GM23338 (cell line): ENCODE measurements around the gene NDUFB5.
A peak's percentile ranks its signal among the peaks of the same experiment; 100 is the strongest.

Experiments
- CREB1 ChIP-seq: fragments of 250-450 bp; sonication (Bioruptor Pico); IDR thresholded peaks from 2 replicates; pipeline ENCODE4 v1.5.0; 2020; ENCODE audit warnings: low read depth, mild to moderate bottlenecking, moderate library complexity
- EZH2 ChIP-seq: fragments of 200-600 bp; sonication (generic); IDR thresholded peaks from one replicate; pipeline ENCODE4 v1.8.0; 2017; ENCODE audit warnings: antibody characterized with exemption, mild to moderate bottlenecking, low read depth; ENCODE audit not compliant: unreplicated experiment
- EZH2phosphoT487 ChIP-seq: fragments of 200-600 bp; sonication (generic); IDR thresholded peaks from one replicate; pipeline ENCODE4 v1.8.1; 2018; ENCODE audit warnings: antibody characterized with exemption; ENCODE audit not compliant: unreplicated experiment
- JUNB ChIP-seq: IDR thresholded peaks from one replicate; pipeline ENCODE4 v1.6.1; 2016; ENCODE audit warnings: antibody characterized with exemption; ENCODE audit not compliant: unreplicated experiment
- POLR2AphosphoS5 ChIP-seq: IDR thresholded peaks from 2 replicates; pipeline ENCODE4 v1.6.1; 2016; ENCODE audit warnings: antibody characterized with exemption, low read depth
- STAT1 ChIP-seq: IDR thresholded peaks from one replicate; pipeline ENCODE4 v1.6.1; 2016; ENCODE audit warnings: antibody characterized with exemption; ENCODE audit not compliant: unreplicated experiment
- ZNF114 ChIP-seq: fragments of 250-450 bp; sonication (Bioruptor Pico); IDR thresholded peaks from 2 replicates; pipeline ENCODE4 v1.5.0; 2020; ENCODE audit warnings: mild to moderate bottlenecking, moderate library complexity
- TF ChIP-seq, protein P1 (sequence below), 2 experiments: fragments of 200-600 bp in 1 of 2; sonication (generic) in 1 of 2; conservative IDR thresholded peaks; 2 replicates each; pipeline versions ENCODE4 v1.5.1 to v1.6.1; 2016 to 2017; ENCODE audit warnings: antibody characterized with exemption in 2 of 2, low read depth in 2 of 2, mild to moderate bottlenecking in 2 of 2, moderate library complexity in 1 of 2
- TF ChIP-seq, protein P2 (sequence below): IDR thresholded peaks from 2 replicates; pipeline ENCODE4 v1.6.1; 2016; ENCODE audit warnings: antibody characterized with exemption
- TF ChIP-seq, protein P3 (sequence below): IDR thresholded peaks from one replicate; pipeline ENCODE4 v1.6.1; 2018; ENCODE audit warnings: antibody characterized with exemption; ENCODE audit not compliant: unreplicated experiment

DNA sequence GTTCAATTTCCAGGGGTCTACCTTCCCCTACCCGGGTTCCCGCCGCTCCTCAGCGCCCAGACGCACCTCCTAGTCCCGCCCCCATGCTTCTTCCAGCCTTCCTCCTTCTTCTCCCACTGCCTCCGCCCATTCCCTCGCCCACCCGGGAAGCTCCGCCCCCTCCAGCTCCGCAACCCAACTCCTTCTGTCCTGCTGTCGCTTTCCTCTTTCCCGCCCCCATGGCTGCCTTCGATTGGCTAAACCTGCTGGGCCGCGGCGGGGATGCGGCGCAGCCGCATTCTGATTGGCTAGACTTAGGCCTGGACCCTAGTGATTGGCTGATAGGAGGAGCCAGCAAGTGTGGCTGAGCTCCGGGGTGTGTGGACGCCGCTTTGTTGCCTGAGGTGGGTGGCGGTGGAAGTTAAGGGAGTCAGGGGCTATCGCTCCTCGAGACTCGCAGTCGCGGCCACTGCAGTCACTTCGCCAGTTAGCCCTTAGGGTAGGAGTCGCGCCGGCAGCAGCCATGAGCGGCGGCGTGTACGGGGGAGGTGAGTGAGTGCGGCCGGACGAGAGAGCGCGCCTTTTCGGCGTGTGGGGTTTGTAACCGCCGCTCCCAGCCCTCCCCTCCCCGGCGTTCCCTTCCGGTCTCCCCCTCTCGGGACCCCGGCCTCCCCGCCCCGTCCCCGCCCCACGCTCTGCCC is 41.9 kb upstream of the NDUFB5 start, which contains the start of gene ACTL6A:
- TF ChIP-seq EZH2 = no peak
- TF ChIP-seq, protein P1, sequence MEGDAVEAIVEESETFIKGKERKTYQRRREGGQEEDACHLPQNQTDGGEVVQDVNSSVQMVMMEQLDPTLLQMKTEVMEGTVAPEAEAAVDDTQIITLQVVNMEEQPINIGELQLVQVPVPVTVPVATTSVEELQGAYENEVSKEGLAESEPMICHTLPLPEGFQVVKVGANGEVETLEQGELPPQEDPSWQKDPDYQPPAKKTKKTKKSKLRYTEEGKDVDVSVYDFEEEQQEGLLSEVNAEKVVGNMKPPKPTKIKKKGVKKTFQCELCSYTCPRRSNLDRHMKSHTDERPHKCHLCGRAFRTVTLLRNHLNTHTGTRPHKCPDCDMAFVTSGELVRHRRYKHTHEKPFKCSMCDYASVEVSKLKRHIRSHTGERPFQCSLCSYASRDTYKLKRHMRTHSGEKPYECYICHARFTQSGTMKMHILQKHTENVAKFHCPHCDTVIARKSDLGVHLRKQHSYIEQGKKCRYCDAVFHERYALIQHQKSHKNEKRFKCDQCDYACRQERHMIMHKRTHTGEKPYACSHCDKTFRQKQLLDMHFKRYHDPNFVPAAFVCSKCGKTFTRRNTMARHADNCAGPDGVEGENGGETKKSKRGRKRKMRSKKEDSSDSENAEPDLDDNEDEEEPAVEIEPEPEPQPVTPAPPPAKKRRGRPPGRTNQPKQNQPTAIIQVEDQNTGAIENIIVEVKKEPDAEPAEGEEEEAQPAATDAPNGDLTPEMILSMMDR (conservative IDR thresholded peaks at IDR 0.05; ENCODE audit: low read depth in 2 of 2) = no peak
- TF ChIP-seq, protein P2, sequence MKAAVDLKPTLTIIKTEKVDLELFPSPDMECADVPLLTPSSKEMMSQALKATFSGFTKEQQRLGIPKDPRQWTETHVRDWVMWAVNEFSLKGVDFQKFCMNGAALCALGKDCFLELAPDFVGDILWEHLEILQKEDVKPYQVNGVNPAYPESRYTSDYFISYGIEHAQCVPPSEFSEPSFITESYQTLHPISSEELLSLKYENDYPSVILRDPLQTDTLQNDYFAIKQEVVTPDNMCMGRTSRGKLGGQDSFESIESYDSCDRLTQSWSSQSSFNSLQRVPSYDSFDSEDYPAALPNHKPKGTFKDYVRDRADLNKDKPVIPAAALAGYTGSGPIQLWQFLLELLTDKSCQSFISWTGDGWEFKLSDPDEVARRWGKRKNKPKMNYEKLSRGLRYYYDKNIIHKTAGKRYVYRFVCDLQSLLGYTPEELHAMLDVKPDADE = peak; percentile 69
- TF ChIP-seq POLR2AphosphoS5 = peak; percentile 97
- TF ChIP-seq, protein P3, sequence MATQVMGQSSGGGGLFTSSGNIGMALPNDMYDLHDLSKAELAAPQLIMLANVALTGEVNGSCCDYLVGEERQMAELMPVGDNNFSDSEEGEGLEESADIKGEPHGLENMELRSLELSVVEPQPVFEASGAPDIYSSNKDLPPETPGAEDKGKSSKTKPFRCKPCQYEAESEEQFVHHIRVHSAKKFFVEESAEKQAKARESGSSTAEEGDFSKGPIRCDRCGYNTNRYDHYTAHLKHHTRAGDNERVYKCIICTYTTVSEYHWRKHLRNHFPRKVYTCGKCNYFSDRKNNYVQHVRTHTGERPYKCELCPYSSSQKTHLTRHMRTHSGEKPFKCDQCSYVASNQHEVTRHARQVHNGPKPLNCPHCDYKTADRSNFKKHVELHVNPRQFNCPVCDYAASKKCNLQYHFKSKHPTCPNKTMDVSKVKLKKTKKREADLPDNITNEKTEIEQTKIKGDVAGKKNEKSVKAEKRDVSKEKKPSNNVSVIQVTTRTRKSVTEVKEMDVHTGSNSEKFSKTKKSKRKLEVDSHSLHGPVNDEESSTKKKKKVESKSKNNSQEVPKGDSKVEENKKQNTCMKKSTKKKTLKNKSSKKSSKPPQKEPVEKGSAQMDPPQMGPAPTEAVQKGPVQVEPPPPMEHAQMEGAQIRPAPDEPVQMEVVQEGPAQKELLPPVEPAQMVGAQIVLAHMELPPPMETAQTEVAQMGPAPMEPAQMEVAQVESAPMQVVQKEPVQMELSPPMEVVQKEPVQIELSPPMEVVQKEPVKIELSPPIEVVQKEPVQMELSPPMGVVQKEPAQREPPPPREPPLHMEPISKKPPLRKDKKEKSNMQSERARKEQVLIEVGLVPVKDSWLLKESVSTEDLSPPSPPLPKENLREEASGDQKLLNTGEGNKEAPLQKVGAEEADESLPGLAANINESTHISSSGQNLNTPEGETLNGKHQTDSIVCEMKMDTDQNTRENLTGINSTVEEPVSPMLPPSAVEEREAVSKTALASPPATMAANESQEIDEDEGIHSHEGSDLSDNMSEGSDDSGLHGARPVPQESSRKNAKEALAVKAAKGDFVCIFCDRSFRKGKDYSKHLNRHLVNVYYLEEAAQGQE = no peak
- no peak for TF ChIP-seq STAT1
- no peak for TF ChIP-seq EZH2phosphoT487
- TF ChIP-seq ZNF114 = no peak
- TF ChIP-seq CREB1 = peak; percentile 58
- no peak for TF ChIP-seq JUNB
